Subcutaneous adipose tissue (tissue), 4 donors: Measurements from ENCODE around the gene ARID5B. TPM values are rescaled to one million over a fixed set of nuclear protein-coding genes. Genes with fewer than 3 reads are reported as not detected.

Experiments used
- CTCF ChIP-seq: fragments of 450-650 bp; IDR thresholded peaks from one replicate; pipeline ENCODE4 v1.5.1; 2016; ENCODE audit warnings: low read depth, mild to moderate bottlenecking, control low read depth, antibody characterized with exemption, moderate library complexity
- total RNA-seq, 4 donors: library from RNA; depleted of rRNA; stranded (reverse); fragments of >200 nt; gene quantifications; one replicate each; pipeline ENCODE4 v1.1.0, GENCODE V29; 2016

Gene ARID5B
- total RNA-seq, 4 donors from 2014 or later = 61.4 to 193 (median 86.2) TPM

- TF ChIP-seq CTCF = no peak
Measured at GRCh38 chr10:62116896-62117295, 215.4 kb downstream of the ARID5B start.

- no peak for TF ChIP-seq CTCF
Measured at GRCh38 chr10:62121187-62121530, 219.7 kb downstream of the ARID5B start.

GRCh38 chr10:62127975-62128374 is 226.5 kb downstream of the ARID5B start:
- TF ChIP-seq CTCF = no peak

- no peak for TF ChIP-seq CTCF
Measured at GRCh38 chr10:62130948-62131347, 229.4 kb downstream of the ARID5B start.

GRCh38 chr10:62131724-62132123 is 230.2 kb downstream of the ARID5B start:
- no peak for TF ChIP-seq CTCF

- no peak for TF ChIP-seq CTCF
Measured at GRCh38 chr10:62133618-62134017, 232.1 kb downstream of the ARID5B start.

- TF ChIP-seq CTCF = no peak
Measured at GRCh38 chr10:62136931-62137330, 235.4 kb downstream of the ARID5B start.

Other genes starting within 250 kb of the ARID5B start
- under 1 TPM in 2 of 4 donors, not detected in 2; 0.22 to 0.82 TPM for gene CABCOCO1, start 238.8 kb upstream of the ARID5B start, total RNA-seq